Activated effector memory CD4-positive, alpha-beta T cell treated with Interleukin-2 at 50 U/mL for 16 hours (primary cell): ENCODE measurements around the gene SPSB4.
"Not testable (repeated sequence)": the region's sequence is repeated elsewhere in the genome, so short reads cannot be mapped to it uniquely, and the experiment has no call there.

ENCODE experiments used
- DNase-seq: peaks from one replicate; pipeline ENCODE4 v3.0.0-alpha.2; 2020

SPSB4 gene

DNA sequence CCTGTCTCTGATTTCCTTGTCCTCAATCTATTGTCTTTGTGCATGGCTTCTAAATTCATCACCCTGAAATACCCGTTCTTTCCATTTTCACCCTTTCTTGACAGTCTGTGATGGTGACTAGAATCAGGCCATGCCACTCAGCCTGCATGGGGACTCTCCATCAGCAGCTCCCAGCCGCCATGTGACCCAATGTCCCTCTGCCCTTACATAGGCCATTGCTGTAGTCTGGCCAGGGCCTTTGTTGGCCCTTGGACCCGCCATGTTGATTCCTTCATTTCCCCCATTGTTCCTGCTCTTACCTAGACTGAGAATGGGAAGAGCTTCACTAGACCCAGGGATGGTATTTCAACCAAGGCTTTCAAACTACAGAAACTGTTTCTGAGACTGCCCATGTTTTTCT lies 45.8 kb downstream of the SPSB4 start:
- DNase-seq, result no peak

- DNase-seq, result no peak
Observed at GRCh38 chr3:141100112-141100511, 49.0 kb downstream of the SPSB4 start.

DNA sequence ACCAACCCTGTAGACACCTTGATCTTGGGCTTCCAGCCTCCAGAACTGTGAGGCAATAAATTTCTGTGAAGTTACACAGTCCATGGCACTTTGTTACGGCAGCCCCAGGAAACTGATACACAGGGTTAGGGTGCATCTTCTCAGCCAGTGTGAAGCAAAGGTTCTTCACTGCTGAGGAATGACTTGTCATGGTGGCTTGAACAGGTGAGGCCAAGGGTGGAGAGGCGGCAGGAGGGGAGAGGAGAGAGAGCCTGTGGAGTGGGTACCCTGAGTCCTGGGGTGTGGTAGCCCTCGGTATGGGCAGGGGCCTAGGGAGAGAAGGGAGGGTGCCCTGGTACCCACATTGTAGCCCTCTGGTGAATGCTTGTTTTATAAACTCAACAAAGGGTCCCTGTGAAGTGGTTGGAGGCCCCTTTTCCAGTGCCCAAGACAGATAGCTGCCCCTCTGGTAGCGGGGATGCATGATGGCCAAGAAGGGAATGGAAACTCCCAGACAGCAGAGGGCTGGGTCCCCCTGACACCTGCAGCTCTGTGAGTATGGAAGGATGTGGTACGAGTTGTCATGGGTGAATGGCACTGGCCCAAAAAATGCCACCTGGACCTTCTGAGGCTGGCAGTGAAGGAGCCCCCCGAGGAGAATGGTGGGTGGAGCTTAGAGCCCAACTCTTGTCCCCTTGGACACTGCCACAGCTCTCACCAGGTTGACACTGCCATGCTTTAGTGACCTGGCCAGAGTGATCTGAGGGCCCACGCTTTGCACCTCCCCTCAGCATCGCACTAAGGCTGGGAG lies 49.6 kb downstream of the SPSB4 start:
- no peak for DNase-seq

DNA sequence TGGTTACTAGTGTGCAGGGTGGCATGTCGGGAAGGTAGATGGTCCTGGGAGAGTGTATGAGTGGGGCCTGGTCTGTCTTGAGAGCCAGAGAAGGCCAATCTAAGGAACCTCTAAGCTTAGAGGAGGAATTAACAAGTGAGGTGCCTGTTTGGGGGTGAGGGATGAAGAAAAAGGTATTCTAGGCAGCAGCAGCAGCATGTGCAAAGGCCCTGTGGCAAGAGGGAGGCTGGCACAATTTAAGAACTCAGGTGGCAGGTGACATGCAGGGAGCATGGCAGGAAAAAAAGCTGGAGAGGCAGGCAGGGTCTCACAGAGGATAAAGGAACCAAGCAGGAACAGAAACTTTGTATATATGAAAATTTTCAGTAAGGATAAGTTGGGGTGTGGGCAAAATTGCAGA lies 51.2 kb downstream of the SPSB4 start:
- no peak for DNase-seq

- DNase-seq, result no peak
Observed at GRCh38 chr3:141103067-141103466, 51.9 kb downstream of the SPSB4 start.

- no peak for DNase-seq
Observed at GRCh38 chr3:141103503-141103902, 52.4 kb downstream of the SPSB4 start.

DNA sequence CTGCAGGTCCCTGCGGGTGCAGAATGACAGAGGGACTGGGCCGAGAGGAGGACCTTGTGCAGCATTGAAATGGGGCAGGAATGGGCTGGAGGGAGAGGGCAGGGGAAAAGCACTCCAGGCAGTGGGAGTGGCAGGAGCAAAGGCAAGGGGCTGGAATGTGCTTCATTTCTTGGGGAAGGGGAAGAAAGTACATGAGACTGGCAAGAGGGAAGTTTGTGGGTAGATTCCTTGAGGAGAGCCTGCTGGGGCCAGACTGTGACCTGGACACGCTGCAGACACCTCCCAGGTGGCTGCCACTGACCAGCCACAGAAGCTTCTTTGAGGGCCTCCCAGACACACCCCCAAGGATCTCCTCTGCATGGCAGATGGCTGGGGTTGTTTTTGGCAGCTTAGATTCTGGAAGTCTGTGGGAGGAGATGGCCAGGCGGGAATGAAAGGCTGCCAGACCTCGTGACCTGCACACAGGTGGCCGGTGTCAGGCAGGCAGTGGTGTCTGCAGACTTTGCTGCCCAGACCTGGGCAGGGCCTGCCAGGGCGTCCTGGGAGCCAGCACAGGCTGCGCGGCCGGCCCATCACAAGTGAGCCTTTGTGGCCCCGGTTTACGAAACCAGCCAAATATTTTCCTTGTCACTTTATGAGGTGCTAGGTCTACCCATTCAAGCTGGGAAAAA lies 53.1 kb downstream of the SPSB4 start:
- DNase-seq, result no peak

GRCh38 chr3:141105828-141106628 lies 54.9 kb downstream of the SPSB4 start:
- DNase-seq, result peak; percentile 13

DNA sequence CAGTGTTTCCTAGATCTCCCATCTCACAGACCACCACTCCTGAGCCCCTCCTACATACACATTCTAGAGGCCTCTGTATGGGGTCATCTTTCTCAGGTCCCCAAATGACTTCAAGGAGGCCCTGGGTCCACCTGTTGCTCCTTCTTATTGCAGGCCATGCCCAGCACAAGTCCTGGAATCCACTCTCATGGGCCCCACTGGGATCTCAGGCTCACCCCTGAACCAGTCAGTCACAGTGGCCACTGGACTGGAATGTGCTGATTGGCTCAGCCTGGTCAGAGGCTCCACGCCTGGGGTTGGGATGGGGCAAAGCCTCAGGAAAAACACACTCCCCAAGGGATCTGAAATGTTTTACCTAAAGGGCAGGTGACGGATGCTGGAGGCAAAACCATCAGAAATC lies 55.7 kb downstream of the SPSB4 start:
- no peak for DNase-seq

DNA sequence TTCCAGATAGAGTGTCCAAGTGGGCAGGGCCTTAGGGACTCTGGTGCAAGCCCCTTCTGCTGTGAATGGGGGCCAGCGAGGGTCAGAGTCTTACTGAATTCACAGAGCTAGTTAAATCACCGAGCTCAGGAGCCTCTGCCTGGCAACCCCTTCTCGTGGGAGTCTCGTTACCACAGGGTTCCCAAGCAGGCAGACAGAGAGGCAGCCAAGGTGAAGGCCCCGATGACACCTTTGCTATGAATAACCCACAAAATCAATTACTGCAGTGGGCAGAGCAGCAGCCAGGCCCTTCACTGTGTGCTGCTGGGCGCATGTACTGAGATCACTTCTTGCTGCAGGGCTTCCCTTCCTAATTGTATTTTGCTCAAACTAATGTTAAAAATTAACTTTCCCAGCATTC lies 56.9 kb downstream of the SPSB4 start:
- DNase-seq, result no peak

DNA sequence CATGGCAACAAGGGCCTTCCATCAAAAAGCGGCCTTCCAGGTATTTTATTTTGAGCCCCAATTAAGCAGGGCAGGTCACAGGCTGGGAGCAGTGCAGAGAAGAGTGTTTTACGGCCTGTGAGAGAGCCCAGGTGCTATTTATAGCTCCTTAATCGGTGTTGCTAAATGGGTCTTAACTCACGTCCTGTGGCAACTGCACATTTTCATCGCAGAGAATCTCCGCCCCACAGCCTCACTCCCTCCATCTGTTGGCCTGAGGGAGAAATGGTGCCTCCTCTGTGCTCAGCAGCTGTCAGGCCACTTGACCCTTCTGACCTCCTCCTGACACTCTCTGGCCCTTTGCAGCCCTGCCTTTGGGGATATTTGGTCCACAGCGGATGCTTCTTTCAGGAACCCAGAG lies 58.6 kb downstream of the SPSB4 start:
- DNase-seq, result no peak

GRCh38 chr3:141110322-141110721 lies 59.2 kb downstream of the SPSB4 start:
- no peak for DNase-seq

GRCh38 chr3:141111364-141112155 lies 60.4 kb downstream of the SPSB4 start:
- DNase-seq, result no peak

- no peak for DNase-seq
Observed at GRCh38 chr3:141112686-141113297, 61.6 kb downstream of the SPSB4 start.

- not testable (repeated sequence) for DNase-seq
Observed at GRCh38 chr3:141113680-141114079, 62.5 kb downstream of the SPSB4 start.

- DNase-seq, result no peak
Observed at GRCh38 chr3:141114179-141114745, 63.1 kb downstream of the SPSB4 start.

DNA sequence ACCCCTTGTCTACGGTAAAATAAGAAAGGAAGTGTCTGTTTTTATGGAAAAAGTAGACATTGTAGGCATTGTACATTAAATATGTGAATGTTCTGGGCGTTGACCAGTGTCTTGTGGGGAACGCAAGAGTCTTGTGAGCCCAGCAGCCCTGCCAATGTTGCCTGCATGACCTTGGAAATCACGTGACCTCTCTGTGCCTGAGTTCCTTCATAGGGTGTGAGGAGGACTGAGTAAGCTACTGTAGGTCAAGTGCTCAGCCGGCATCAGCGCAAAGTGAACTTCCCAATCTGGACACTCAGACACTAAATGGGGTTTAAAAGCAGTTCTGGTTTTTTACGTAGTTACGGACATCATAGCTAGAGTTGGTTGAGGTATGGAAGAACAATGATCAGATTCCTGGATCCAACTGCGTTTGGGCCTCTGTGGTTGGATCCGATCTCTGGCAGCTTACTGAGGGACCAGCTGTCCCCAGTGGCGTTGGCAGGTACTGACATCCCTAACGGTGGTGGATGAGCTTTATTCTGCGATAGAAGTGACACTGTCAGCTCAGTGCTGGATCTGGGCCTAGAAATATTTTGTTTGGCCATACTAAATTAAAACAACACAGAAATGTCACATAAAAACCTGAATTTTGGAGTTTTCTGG lies 63.8 kb downstream of the SPSB4 start:
- no peak for DNase-seq

DNA sequence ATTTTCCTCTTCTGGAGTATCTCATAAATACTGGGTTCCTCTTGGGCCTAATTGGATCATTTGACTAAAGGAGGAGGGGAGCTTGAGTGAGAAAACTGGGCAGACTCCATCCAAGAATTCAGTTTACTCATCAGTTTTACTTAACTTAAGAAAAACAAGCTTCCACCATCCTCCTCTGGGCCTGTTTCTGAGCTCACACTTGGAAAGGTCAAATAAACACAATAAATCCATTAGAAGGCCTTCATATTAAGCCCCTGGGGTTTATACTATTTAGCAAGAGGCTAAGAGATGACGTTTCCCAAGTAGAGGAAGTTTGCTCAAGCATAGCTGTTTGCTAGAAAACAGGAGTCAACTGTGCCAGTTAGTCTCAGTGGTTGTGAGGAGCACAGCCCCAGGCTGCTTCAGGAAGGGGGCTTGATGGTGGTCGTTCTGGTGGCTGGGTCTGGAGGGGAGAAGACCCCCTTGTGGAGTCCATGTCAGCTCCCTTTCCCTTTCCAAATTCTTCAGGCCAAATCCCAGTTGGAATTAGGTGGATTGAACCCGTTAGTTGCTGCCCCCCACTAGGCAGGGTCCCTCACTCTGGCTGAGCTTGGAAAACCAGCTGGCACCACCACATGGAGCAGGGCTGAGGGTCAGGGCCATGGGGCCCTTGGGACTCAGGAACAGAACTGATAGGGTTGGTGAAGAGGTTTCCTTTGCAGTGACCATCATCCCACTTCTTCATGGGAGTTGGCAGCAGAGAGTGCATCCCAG lies 64.8 kb downstream of the SPSB4 start:
- no peak for DNase-seq

DNA sequence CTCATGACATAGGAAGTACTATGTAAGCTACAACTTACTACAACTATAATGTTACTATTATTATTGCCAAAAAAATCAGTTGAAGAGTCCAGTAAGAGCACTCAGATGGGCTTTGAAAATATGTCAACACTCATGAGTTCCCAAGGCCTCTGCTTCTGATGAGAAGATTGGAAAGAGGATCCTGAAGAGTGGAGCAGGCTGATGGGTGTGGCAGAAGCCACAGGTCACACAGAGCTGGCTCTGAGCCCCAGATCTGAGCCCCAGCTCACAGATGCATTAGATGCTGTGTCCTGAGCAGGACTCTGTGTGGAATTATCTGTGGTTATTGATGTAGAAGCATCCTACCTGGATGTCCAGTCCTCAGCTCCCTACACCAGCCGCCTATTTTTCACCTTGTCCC lies 65.6 kb downstream of the SPSB4 start:
- DNase-seq, result no peak

GRCh38 chr3:141117982-141118381 lies 66.8 kb downstream of the SPSB4 start:
- DNase-seq, result not testable (repeated sequence)
